SIG-M5 (cell line): ENCODE measurements around the gene ZSWIM1.

Source experiments
- DNase-seq: peaks from one replicate; lab custom pipeline; 2025; lab: John Stamatoyannopoulos, UW

Gene ZSWIM1

DNA sequence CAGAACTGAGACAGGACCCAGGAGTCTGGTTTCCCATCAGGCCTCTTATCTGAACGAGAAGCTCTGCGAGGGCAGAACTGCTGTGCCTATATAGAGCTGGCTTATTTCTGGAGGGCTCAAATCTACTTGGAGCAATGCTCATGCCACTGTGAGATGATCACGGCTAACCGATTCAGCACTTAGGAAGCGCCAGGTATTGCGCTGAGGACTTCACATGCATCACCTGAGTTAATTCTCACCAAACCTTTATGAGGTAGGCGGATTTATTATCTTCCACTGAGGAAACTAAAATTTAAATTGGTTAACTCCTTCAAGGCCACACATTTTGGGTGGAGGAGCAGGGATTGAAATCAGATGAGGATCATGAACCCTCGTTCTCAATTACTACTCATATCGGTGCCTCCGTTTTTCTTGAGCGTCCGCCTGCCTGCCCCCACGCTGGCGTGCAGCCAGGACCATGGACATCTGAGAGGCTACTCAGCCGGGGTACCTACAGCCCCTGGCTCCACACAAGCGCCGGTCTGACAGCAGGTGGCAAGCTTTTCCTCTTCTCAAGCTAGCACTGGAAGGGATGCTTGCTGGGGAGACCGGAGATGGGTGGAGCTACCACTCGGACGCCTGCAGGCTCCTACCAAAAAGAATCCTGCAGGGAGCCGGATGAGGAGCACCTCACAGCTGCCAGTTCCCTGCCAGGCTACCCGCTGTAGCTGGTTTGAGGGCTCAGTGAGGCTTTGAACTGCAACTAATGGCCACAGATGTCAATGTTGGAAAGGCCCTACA lies 52.4 kb downstream of the ZSWIM1 start:
- DNase-seq, result no peak

DNA sequence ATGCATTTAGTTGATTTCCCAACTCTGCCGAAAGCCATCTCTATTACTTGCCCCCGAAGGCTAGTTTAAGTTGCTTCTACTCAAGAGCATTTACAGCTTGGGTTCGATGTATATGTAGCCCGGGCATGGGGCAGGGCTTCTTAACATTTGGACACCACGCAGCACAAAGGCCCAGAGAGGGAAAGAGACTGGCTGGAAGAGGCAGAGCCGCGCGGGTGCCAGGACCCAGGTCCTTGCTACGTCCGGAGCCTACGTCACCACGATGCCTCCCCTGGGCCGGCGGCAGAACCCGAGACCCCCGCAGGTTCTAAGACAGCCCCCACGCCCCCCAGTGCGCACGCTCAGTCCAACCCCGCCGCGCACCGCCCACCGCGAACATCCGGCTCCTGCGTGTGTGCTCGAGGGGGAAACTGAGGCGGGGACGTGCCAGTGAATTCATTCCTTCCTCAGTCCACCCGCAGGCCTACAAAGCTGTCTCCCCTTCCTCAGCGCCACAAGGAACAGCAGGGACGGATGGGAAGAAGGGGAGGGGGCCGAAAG lies 53.1 kb downstream of the ZSWIM1 start:
- no peak for DNase-seq
